ENCODE measurements around the gene VPS37B.

DNA sequence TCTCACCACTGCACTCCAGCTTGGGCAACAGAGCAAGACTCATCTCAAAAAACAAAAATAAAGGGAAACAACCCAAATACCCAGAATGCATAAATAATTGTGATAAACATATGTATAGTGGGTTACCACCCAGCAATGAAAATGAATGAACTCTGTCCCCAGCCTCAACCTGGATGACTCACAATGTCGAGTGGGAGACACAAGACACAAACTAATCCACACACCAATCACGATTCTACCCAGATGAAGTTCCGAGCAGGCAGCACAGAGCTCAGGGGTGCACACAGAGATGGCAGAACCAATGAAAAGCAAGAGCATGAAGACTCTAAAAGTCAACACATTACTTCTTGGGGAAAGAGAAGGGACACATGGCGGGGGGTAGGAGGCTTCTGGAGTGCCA lies 43.2 kb upstream of the VPS37B start:
- TF ChIP-seq RFX5 (IDR thresholded peaks at IDR 0.05; ENCODE audit: borderline replicate concordance, low read depth, low read length) = no peak
- TF ChIP-seq TAF7 (optimal IDR thresholded peaks at IDR 0.05; ENCODE audit: borderline replicate concordance, low read depth, low read length) = no peak
- TF ChIP-seq, protein P1, sequence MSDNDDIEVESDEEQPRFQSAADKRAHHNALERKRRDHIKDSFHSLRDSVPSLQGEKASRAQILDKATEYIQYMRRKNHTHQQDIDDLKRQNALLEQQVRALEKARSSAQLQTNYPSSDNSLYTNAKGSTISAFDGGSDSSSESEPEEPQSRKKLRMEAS (IDR thresholded peaks at IDR 0.05) = no peak
- TF ChIP-seq POLR2A (IDR thresholded peaks at IDR 0.05; ENCODE audit: control extremely low read depth in 1 of 2, low read depth in 2 of 2, low read length in 2 of 2) = no peak
- no peak for TF ChIP-seq FOSL1 (IDR thresholded peaks at IDR 0.05; ENCODE audit: insufficient read depth, low read depth, low read length)
- no peak for TF ChIP-seq JUND (IDR thresholded peaks at IDR 0.05; ENCODE audit: low read length)
- TF ChIP-seq, protein P2, sequence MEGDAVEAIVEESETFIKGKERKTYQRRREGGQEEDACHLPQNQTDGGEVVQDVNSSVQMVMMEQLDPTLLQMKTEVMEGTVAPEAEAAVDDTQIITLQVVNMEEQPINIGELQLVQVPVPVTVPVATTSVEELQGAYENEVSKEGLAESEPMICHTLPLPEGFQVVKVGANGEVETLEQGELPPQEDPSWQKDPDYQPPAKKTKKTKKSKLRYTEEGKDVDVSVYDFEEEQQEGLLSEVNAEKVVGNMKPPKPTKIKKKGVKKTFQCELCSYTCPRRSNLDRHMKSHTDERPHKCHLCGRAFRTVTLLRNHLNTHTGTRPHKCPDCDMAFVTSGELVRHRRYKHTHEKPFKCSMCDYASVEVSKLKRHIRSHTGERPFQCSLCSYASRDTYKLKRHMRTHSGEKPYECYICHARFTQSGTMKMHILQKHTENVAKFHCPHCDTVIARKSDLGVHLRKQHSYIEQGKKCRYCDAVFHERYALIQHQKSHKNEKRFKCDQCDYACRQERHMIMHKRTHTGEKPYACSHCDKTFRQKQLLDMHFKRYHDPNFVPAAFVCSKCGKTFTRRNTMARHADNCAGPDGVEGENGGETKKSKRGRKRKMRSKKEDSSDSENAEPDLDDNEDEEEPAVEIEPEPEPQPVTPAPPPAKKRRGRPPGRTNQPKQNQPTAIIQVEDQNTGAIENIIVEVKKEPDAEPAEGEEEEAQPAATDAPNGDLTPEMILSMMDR (IDR thresholded peaks at IDR 0.05; ENCODE audit: control extremely low read depth in 1 of 3, insufficient read depth in 1 of 3, low read depth in 1 of 3, low read length in 3 of 3) = no peak
- TF ChIP-seq POLR2AphosphoS5 (IDR thresholded peaks at IDR 0.05; ENCODE audit: low read depth, low read length) = no peak
- TF ChIP-seq TAF1 (IDR thresholded peaks at IDR 0.05; ENCODE audit: low read depth, low read length) = no peak
- TF ChIP-seq YY1 (IDR thresholded peaks at IDR 0.05; ENCODE audit: low read depth, low read length) = no peak
- TF ChIP-seq RNF2 (IDR thresholded peaks at IDR 0.05; ENCODE audit: borderline replicate concordance, low read depth, low read length, missing control alignments, poor library complexity, severe bottlenecking) = no peak

Data from H1 (cell line).